HL-60/S4 treated with retinoic acid at 250 ng/mL for 4 days and 3 days (cell line): ENCODE results near the gene CREBZF.

ENCODE experiments used
- in situ Hi-C: fragments of 300-500 bp; cut with MboI; formaldehyde crosslinking; loops from 2 replicates; pipeline ENCODE4 v1.7.0; 2022; ENCODE audit warnings: low sequenced_read_pairs

CREBZF gene

DNA sequence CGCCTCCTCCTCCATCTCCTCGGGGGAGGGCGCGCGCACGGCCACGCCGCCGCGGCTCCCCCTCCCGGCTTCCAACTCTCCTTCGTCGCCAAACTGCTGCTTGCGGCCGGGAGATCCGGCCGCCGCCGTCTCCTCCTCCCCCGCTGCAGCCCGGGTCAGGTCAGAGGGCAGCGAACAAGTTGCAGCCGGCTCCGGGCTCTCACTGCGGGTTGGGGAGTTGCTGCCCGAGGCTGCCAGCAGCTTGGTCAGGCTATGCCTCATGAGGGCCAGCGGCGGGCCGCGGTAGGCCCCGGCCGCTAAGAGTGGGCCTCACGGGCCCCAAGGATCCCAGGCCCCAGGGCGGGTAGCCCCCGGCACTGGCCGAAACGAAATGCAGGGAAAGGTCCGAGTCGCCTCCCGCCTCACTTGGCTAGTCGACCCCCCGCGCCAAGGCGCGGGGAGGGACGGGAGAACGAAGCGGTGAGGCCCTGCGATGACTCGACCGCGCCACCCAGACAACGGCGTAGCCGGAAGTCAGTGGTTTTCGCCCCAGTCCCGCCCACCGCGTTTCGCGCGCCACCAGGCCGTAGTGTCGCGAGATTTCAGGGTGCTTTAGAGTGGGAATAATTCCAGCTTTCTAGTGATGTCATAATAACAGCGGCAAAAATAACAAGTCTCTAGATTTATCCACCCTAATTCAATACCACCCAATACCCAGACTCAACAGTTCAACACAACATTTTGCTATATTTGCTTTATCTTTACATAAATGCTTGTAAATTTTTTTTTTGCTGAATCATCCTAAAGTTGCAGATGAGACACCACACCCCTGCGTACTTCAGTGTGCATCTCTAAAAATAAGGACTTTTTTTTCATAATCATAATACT is at the start of gene CREBZF:
Gene CREBZF (minus strand): TSS at position 515 of the 867 bp plus-strand sequence. CDS start 254 bp downstream, at position 261.
- in situ Hi-C loops, result loop anchor here (25.0 kb wide), 1 partner anchor 622 kb away; no protein-coding TSS in a partner anchor

DNA sequence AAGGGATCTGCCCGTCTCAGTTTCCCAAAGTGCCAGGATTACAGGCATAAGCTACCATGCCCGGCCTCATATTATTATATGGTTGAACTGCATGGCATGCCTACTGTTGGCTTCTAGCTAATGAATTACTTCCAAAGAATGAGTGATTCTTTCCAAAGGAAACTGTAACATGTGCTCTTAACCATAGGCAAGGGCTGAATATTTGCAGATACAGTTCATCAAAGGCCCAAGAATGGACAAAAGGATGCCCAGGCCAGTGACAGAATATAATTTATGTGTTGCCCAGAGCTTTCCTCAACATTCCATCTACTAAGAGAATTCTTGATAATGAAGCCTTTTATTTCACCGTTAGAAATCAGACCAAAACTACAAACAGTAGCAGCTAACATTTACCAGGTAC is 48.0 kb upstream of the CREBZF start:
- in situ Hi-C loops, result no loop called here

DNA sequence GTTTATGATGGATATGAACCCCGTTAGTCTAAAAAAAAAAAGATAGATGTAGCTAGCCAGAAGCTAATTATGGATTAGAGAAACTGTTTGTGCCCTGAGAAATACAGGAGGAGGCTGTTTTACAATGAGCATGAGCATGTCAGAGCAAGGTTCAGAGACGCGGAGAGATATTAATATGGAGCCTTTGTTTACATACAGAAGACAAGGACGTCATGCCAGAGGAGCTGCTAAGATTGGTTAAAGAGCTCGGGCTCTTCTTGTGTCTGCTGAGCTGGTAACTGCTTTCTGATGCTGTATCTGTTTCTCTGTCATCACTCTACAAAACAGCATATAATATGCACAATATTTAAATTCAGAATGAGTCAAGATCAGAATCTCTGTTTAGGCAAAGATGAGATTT is 46.0 kb upstream of the CREBZF start:
- in situ Hi-C loops, result no loop called here

DNA sequence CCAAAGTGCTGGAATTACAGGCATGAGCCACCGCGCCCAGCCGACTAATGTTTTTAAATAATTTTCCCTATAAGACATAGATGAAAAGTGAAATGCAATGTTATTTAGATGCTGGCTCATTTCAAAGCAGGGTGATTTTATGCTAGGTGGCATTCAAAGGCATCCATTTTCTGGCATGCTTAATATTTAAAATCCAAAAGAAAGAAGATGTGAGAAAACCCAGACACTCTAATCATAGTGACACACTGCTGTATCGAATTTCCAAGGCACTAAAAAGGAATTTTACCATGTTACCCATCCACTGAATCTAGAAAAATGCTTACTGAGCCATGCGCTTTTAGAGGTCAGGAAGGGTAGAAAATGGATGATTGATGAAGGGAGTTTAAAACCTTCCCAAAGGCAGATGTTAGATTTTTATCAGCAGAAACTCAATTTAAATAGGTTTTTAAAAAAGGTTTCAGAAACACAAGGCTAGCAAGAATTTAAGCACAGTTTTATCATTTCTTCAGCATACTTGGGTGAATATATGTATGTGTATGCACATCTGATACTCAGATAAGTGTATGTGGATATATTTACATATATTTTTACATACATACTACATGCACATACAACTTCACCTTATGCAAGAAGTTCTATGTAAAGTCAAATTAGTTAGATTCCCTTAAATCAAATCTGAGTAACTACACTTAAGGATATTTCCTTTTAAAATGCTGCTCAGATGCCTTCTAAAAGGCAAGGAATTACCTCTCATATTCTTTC is 45.2 kb upstream of the CREBZF start:
- in situ Hi-C loops, result no loop called here

GRCh38 chr11:85705800-85706199 is 40.9 kb upstream of the CREBZF start:
- in situ Hi-C loops, result no loop called here

- in situ Hi-C loops, result no loop called here
Measured at GRCh38 chr11:85704967-85705366, 40.0 kb upstream of the CREBZF start.

- in situ Hi-C loops, result no loop called here
Measured at GRCh38 chr11:85699957-85700741, 35.2 kb upstream of the CREBZF start.

DNA sequence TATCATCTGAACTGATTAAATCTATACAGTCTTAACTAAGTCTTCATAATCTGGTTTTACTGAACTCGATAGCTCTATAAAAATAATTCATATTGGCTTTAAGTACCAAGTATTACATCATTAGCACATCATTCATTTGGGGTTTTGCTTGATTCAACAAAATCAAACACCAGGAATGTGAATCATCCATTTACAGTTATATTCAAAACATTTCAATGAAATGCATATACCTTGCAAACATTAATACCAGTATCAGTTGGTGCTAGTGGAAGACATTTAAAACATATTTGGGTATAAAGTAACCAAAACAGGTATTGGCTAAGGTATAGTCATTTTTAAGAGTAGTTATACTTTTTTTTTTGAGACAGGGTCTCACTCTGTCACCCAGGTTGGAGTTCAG is 33.3 kb upstream of the CREBZF start:
- in situ Hi-C loops, result no loop called here

- in situ Hi-C loops, result no loop called here
Measured at GRCh38 chr11:85697747-85698146, 32.8 kb upstream of the CREBZF start.

DNA sequence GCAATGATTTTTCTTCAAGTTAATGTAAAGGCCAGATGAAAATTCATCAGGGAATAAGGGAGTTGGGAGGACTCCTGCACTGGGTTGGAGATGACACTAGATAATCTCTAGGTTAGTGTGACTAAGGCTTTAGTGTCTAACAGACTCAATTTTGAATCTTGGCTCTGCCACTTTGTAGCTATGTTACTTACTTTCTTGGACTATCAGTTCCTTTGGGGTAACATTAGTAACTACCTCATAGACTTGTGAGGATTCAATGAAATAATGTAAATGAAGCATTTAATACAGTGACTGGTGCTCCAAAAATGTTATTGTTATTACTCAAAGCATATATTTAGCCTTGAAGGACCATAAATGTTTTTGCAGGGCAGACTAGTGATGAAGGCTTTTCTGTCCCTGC is 30.6 kb upstream of the CREBZF start:
- in situ Hi-C loops, result no loop called here

- in situ Hi-C loops, result no loop called here
Measured at GRCh38 chr11:85694385-85694980, 29.6 kb upstream of the CREBZF start.

DNA sequence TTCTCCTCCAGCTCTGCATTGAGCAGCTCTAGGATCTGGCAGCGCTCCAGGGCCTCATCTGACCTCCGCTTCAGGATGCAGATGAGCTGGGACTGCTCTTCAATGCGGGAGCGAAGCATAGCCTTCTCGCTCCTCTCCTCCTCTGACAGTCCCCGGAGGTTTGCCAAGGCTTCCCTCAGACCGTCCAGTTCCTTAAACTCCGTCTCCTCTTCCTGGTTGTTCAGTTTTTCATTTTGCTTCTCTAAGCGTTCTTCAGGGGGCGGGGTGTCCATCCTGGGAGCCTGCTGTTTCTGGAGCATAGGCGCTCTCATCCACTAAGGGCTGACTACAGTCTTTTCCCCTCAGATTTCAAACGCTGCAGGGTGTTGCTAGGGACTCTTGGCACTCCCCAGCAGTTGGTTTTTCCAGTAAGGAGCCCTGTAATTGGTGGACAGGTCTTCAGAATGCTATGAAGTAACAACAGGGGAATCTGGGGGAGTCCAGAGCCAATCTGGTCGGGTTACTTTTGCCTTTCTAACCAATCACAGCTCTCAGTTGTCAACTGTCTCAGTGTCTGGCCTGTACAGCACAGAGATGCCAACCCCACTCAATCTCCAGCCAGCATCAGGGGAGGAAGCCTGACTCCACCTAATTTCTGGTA is 21.0 kb upstream of the CREBZF start, which contains the start of gene CCDC89:
Gene CCDC89 (minus strand): TSS at position 376 of the 640 bp plus-strand sequence. CDS start 65 bp downstream, at position 311.
- in situ Hi-C loops, result no loop called here

DNA sequence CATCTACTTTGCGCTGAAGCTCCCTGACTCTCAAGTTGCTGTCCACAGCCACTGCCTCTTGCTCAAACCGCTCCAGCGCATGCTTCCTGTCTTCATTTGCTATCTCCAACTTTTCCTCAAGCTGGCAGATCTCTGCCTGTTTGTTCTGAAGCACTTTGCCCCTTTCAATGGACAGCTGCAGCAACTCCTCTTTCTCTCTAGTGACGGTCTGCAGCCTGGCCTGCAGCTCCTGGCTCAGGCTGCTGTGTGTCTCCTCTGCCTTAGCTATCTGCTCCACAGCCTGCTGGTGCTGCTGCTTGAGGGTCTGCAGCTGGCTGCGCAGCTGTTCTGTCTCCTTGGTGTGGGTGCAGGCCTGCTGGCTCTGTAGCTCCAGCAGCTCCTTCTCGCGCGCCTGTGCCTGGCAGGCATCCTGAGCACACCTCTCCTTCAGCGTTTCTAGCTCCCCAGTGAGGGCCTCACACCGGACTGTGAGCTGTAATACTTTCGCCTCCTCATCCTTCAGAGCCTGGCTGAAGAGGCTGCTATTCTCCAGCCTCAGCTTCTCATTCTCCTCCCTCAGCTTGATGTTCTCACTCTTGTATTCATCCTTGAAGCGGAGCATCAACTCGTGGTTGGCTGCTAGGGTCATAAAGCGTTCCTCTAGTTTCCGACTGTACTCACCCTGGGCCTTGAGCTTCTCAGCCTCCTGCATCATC is 20.3 kb upstream of the CREBZF start:
- in situ Hi-C loops, result no loop called here

DNA sequence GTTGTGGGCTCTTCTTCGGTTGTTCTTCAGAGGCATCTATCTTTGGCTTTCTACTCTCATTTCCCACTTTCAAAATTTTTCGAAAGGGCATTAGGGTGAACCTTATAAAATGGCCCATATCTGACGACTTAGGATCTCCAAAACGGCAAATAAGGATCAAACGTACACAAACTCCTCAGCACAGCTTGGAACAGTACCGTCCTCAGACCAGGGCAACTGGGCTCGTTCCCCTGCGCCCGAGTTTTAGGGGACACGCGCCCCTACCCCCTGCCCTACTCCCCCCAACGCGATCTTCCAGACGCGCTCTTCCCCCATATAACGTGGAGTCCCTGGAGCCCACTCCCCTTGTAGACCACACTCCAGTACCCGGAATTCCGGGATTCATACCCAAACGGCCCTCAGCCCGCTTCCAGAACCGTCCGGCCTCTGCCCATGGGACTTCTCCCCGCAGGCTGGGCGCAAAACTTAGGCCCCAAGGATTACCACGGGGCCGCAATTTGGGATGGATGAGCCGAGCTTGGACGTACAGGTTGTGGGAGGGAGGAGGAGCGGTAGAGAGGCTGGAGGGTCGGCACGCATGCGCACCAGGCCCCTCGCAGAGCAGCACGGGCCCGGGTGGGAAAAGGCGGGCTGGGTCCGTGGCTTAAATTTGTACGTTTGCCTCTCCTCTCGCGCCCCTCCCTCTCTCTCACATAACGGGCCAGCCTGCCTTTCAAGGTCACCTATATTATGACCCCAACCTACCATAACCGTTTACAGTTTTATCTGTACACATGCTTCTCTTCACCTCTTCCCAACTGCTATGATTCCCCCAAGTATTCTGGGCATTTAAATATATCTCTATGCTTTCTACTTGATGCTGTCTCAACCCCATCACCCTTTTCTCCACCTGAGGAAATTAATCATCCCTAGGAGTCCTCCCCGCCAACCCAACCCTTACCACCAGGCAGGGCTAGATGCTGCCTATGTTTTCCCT is 17.7 kb upstream of the CREBZF start:
- in situ Hi-C loops, result no loop called here

DNA sequence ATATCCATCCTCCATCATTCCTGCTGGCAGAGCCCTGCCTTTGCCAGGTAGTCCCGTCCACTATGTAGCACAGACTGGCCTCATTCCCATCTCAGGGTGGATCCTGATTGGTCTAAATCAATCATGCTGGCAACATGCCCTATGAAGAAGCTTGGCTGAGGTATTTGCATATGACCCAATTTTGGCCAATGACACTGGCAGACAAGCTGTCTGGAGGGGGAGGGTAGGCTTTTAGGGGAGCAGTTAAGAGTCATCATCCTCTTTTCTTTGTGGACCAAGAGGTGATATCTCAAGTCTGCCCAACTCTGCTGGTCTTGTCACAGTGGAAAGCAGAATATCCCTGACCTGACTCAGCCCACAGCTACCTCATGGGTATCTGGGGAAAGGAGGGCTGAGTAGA is 16.0 kb upstream of the CREBZF start:
- in situ Hi-C loops, result no loop called here

DNA sequence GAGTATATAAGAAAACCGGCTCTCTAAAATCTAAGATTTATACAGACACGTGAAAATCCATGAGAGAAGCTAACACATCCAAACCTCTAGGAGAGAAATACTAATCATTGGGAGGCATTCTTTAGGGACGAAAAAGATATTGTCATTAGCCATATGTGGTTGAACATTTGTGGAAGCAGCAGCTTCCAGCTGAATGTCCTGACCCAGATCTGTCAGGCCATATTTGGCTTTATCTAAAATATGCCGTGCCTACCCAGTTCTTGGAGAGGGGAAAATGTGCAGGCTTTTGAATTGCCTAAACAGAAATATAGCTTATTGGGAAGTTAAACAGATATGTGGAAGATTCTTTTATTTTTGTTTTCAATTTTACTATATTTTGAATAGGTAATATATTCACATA is 14.6 kb upstream of the CREBZF start:
- in situ Hi-C loops, result no loop called here

DNA sequence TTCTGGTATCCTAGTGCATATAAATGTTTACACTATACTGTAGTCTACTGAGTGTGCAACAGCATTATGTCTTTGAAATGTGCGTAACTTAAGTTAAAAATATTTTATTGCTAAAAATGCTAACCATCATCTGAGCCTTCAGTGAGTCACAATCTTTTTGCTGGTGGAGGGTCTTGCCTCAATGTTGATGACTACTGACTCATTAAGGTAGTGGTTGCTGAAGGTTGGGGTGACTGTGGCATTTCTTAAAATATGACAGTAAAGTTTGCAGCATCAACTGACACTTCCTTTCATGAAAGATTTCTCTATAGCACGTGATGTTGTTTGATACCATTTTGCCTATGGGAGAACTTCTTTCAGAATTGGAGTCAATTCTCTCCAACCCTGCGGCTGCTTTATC is 8.5 kb upstream of the CREBZF start:
- in situ Hi-C loops, result loop anchor here (25.0 kb wide), 1 partner anchor 614 kb away; no protein-coding TSS in a partner anchor
